ENCODE data around the gene CCDC85B.

Gene CCDC85B

GRCh38 chr11:65921876-65922275, 31.4 kb downstream of the CCDC85B start:
- no peak for DNase-seq (ENCODE audit: insufficient read length, low spot score)
- no peak for TF ChIP-seq CTCF (IDR thresholded peaks at IDR 0.05; ENCODE audit: insufficient read depth, missing control alignments)
- FAIRE-seq, result no peak

GRCh38 chr11:65922565-65922964, 32.1 kb downstream of the CCDC85B start:
- FAIRE-seq, result no peak
- no peak for TF ChIP-seq CTCF (IDR thresholded peaks at IDR 0.05; ENCODE audit: insufficient read depth, missing control alignments)
- DNase-seq (ENCODE audit: insufficient read length, low spot score), result no peak

GRCh38 chr11:65925397-65925796, 34.9 kb downstream of the CCDC85B start:
- TF ChIP-seq CTCF (IDR thresholded peaks at IDR 0.05; ENCODE audit: insufficient read depth, missing control alignments), result no peak
- DNase-seq (ENCODE audit: insufficient read length, low spot score) (no peak), FAIRE-seq (no peak)

GRCh38 chr11:65927904-65928397, 37.5 kb downstream of the CCDC85B start:
- no peak for TF ChIP-seq CTCF (IDR thresholded peaks at IDR 0.05; ENCODE audit: insufficient read depth, missing control alignments)
- no peak for DNase-seq (ENCODE audit: insufficient read length, low spot score)
- no peak for FAIRE-seq

- no peak for FAIRE-seq
Observed at GRCh38 chr11:65928667-65929066, 38.2 kb downstream of the CCDC85B start.

GRCh38 chr11:65931773-65932557, 41.5 kb downstream of the CCDC85B start:
- FAIRE-seq, result no peak
- no peak for DNase-seq (ENCODE audit: insufficient read length, low spot score)
- no peak for TF ChIP-seq CTCF (IDR thresholded peaks at IDR 0.05; ENCODE audit: insufficient read depth, missing control alignments)

More at GRCh38 chr11:65928667-65929066, 38.2 kb downstream of the CCDC85B start:
- TF ChIP-seq CTCF (IDR thresholded peaks at IDR 0.05; ENCODE audit: insufficient read depth, missing control alignments), result no peak
- DNase-seq (ENCODE audit: insufficient read length, low spot score), result no peak

GRCh38 chr11:65932558-65932919, 42.1 kb downstream of the CCDC85B start:
- DNase-seq (ENCODE audit: insufficient read length, low spot score) (no peak), FAIRE-seq (no peak)
- no peak for TF ChIP-seq CTCF (IDR thresholded peaks at IDR 0.05; ENCODE audit: insufficient read depth, missing control alignments)

Measured in D721Med (cell line).